Measurements from ENCODE around the gene BABAM2.

GRCh38 chr2:27989149-27989548 is 98.6 kb downstream of the BABAM2 start:
- TF ChIP-seq CTCF (IDR thresholded peaks at IDR 0.05) (no peak), POLR2A (IDR thresholded peaks at IDR 0.05; ENCODE audit: low read depth) (no peak)

Measured in esophagus muscularis mucosa (tissue), 3 donors.